Central memory CD4-positive, alpha-beta T cell (primary cell): Measurements from ENCODE around the gene MCMBP.
"Not testable (repeated sequence)": the region's sequence is repeated elsewhere in the genome, so short reads cannot be mapped to it uniquely, and the experiment has no call there.

Source experiments
- DNase-seq: peaks from one replicate; pipeline ENCODE4 v3.0.0; 2022
- total RNA-seq, 3 experiments: gene quantifications; one replicate each; lab custom pipeline; 2026; lab: John Stamatoyannopoulos, UW

MCMBP gene, protein sequence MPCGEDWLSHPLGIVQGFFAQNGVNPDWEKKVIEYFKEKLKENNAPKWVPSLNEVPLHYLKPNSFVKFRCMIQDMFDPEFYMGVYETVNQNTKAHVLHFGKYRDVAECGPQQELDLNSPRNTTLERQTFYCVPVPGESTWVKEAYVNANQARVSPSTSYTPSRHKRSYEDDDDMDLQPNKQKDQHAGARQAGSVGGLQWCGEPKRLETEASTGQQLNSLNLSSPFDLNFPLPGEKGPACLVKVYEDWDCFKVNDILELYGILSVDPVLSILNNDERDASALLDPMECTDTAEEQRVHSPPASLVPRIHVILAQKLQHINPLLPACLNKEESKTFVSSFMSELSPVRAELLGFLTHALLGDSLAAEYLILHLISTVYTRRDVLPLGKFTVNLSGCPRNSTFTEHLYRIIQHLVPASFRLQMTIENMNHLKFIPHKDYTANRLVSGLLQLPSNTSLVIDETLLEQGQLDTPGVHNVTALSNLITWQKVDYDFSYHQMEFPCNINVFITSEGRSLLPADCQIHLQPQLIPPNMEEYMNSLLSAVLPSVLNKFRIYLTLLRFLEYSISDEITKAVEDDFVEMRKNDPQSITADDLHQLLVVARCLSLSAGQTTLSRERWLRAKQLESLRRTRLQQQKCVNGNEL
- total RNA-seq: 66.0 to 257 (median 137) reads per million in 3 experiments

GRCh38 chr10:119872610-119872859, at the start of gene MCMBP:
Gene MCMBP (minus strand): TSS chr10:119872843. CDS start chr10:119872584, 259 bp downstream.
- no peak for DNase-seq

GRCh38 chr10:119919826-119920225, 47.2 kb upstream of the MCMBP start:
- no peak for DNase-seq

DNA sequence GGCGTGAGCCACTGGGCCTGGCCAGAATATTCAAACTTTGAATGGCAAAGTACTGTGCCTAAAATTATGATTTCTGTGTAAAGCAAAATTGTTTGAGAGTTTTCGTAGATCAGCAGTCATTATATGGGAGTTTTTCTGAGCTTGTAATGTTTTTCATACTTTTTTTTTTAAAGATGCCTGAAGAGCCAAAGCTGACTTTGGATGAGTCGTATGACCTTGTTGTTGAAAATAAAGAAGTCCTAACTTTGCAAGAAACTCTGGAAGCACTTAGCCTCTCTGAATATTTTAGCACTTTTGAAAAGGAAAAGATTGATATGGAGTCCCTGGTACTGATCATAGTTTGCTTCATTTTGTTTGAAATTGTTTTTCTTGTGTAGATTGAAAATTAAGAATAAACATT, 46.6 kb upstream of the MCMBP start:
- DNase-seq: no peak

DNA sequence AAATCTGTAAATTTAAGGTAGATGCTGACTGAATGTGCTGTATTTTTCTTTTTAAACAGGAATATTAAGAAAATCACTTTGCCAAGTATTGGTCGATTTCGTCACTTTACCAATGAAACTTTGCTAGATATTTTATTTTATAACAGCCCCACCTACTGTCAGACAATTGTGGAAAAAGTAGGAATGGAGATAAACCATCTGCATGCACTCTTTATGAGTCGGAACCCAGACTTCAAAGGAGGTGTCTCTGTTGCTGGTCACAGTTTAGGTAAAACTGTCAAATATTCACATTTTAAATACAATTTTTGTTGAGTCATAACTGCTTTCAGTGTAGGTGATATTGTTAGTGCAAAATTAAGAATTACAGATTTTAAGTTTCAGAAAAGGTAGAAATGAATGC, 45.1 kb upstream of the MCMBP start:
- no peak for DNase-seq

DNA sequence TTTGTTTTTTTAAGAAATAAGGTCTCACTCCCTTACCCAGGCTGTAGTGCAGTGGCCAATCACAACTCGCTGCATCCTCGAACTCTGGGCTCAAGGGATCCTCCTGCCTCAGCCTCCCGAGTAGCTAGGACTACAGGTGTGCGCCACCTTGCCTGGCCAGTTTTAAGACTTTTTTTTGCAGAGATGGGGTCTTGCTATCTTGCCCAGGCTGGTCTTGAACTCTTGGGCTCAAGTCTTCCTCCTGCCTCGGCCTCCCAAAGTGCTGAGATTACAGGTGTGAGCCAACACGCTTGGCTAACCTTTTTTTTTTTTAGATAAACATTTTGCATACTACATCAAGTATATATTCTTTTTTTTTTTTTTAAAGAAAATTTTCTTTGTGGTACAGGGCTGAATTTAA, 38.0 kb upstream of the MCMBP start:
- no peak for DNase-seq

DNA sequence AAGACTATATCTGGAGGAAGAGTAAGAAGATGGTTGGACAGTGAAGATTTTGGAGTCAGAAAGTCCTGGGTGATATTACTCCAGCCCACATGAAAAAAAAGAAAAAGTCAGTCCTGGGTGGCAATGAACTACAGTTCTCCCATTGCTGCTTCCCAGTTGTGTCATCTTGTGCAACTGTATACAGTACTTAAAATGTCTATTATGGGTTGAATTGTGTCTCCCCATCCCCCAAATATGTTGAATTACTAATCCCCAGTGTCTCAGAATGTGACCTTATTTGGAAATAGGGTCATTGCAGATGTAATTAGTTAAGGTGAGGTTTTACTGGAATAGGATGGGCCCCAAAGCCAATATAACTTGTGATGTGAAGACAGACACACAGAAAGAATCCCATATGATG, 35.5 kb upstream of the MCMBP start:
- DNase-seq: no peak

GRCh38 chr10:119907695-119908094, 35.1 kb upstream of the MCMBP start:
- not testable (repeated sequence) for DNase-seq

GRCh38 chr10:119903946-119904666, 31.5 kb upstream of the MCMBP start:
- DNase-seq: no peak

DNA sequence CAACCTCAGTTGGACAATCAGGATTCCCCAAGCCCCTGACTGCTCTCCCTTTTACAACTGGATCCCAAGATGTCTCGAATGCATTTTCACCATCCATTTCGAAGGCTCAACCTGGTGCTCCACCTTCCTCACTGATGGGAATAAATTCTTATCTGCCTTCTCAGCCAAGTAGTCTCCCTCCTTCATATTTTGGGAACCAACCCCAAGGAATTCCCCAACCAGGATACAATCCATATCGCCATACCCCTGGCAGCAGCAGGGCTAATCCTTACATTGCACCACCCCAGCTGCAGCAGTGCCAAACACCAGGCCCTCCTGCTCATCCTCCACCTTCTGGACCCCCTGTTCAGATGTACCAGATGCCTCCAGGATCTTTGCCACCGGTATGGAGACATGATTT, 25.9 kb upstream of the MCMBP start:
- DNase-seq: no peak

DNA sequence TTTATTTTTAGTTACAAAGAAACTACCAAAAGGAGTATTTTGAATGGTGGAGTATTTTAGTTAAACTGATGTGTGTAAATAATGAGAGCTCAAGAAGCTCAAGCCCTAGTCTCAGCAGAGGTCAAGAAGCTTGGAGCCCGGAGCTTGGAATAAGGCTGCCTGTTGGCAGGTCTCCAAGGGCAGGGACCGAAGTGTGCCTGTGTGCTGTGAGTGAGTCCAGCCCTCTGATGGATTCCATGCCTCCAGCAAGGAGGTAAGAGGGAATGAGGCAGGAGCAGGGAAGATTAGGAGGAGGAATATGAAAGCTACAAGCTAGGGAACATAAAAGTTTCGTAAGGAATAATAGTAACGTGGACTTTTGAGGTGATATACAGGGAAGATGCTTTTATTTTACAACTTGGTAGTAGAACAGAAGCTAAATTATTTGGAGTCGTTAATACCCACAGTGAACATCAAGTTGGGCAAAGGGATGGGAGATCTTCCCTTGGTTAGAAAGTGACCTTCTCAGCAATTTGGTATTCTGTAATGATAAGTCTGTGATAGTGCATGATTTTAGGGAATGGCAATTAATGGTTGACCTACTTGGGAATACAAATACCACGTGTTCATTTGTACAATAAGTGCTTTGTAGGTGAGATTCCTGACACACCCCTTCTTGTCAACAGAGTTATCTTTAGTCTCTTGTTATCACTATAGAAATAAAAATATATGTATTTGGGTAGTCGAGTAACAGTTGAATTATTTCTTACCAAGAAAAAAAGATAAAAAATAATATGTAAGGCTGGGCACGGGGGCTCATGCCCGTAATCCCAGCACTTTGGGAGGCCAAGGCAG, 24.5 kb upstream of the MCMBP start:
- DNase-seq: no peak

DNA sequence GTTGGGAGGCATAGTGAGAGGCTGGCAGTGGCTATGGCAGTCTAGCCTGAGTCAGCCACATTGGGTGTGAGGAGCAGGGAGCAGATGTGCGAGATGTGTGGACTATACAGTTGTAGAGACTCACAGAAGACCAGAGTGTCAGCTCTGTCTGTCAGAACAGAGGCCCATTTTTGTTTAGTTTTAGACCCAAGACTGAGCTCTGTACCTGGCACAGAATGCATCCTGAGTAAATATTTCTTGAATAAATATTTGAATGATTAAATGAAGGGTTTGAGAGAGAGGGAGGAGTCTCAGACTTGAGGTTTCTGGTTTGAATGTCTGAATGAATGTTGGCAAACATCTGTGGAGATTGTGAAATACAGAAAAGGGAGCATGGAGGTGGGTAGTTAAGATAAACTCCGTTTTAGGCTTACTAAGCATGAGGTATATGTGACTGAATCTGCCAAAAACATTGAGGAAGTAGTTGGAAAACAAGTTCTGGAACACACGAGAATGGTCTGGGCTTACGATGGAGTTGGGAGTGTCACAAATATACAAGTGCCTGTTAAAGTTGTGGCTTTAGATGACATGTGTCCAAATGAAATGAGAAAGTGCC, 23.5 kb upstream of the MCMBP start:
- no peak for DNase-seq

DNA sequence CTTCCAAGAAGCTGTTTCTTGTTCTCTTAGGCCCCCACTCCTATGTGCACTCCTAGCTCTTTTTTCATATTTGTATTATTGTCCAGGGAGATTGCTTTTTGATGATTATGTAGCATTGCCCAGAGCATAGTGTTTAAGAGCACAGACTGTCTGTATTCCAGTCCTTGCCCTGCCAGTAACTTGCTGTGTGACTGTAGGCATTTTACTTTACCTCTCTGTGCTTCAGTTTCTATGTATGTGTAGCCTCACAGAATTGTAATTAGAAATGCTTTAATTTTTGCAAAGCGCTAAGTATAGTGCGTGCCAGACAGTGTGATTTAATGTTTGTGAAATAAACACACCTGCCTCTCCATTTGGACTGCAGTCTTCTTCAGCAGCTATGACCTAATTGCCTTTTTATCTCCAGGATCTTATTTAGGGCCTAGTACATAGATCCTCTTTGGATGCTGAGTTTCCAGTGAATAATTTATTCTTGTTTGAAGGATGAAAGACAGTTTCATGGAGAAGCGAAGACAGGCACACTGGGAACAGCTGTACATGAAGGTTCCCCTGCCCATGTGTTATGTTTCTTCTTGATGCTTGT, 21.3 kb upstream of the MCMBP start:
- no peak for DNase-seq

GRCh38 chr10:119893074-119893473, 20.4 kb upstream of the MCMBP start:
- no peak for DNase-seq

GRCh38 chr10:119892188-119893065, 19.8 kb upstream of the MCMBP start, which contains the start of gene SEC23IP:
Gene SEC23IP (plus strand): TSS chr10:119892730. CDS start chr10:119892783, 53 bp downstream.
- DNase-seq: peak; percentile 86

DNA sequence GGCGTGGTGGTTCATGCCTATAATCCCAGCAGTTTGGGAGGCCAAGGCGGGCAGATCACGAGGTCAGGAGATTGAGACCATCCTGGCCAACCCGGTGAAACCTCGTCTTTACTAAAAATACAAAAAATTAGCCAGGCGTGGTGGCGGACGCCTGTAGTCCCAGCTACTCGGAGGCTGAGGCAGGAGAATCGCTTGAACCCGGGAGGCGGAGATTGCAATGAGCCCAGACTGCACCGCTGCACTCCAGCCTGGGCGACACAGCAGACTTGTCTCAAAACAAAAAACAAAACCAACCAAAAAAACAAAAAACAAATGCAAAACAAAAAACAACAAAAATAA, 19.2 kb upstream of the MCMBP start:
- not testable (repeated sequence) for DNase-seq

GRCh38 chr10:119890307-119890706, 17.7 kb upstream of the MCMBP start:
- not testable (repeated sequence) for DNase-seq

GRCh38 chr10:119889201-119889600, 16.6 kb upstream of the MCMBP start:
- not testable (repeated sequence) for DNase-seq

DNA sequence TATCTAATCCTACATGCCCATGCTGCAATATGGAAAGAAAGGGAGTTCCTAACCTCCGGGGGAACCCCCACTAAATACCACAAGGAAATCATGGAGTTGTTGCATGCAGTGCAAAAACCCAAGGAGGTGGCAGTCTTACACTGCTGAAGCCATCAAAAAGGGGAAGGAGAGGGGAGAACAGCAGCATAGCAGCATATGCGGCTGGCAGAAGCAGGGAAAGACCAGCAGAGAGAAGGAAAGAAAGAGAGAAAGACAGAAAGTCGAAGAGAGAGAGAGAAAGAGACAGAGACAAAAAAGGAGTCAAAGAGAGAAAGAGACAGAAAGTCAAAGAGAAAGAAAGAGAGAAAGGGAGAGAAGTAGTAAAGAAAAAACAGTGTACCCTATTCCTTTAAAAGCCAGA, 16.1 kb upstream of the MCMBP start:
- DNase-seq: not testable (repeated sequence)

DNA sequence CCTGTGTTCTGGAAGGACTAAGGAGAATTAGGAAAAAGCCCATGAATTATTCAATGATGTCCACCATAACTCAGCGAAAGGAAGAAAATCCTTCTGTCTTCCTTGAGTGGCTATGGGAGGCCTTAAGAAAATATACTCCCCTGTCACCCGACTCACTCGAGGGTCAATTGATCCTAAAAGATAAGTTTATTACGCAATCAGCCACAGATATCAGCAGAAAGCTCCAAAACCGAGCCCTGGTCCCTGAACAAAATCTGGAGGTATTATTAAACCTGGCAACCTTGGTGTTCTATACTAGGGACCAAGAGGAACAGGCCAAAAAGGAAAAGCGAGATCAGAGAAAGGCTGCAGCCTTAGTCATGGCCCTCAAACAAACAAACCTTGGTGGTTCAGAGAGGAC, 13.4 kb upstream of the MCMBP start:
- DNase-seq: not testable (repeated sequence)

- DNase-seq: not testable (repeated sequence)
Measured at GRCh38 chr10:119883901-119884611, 11.4 kb upstream of the MCMBP start.
